HT1080 (cell line): ENCODE measurements around the gene SF3B2. TPM values are rescaled to one million over a fixed set of nuclear protein-coding genes. Genes with fewer than 3 reads are reported as not detected.
A peak's percentile ranks its signal among the peaks of the same experiment; 100 is the strongest.

ENCODE experiments used
- DNase-seq: peaks from one replicate; pipeline ENCODE4 v3.0.0-alpha.2; 2015; ENCODE audit warnings: low read depth
- total RNA-seq: library from RNA; depleted of rRNA; stranded (reverse); fragments of >200 nt; shearing (Covaris generic); gene quantifications from 2 replicates; pipeline ENCODE4 v1.2.3, GENCODE V29; 2014

Gene SF3B2
- total RNA-seq, 1 experiment from 2014 or later = 239 TPM

- DNase-seq = no peak
Observed at GRCh38 chr11:66047541-66048365, 4.4 kb upstream of the SF3B2 start.

GRCh38 chr11:66048547-66049323 lies 3.4 kb upstream of the SF3B2 start, which contains the start of gene GAL3ST3:
GAL3ST3 (minus strand) TSS chr11:66049161; CDS start chr11:66045415, 3,746 bp downstream.
- no peak for DNase-seq

- no peak for DNase-seq
Observed at GRCh38 chr11:66050581-66051231, 1.5 kb upstream of the SF3B2 start.

- no peak for DNase-seq
Observed at GRCh38 chr11:66051371-66051765, 796 bp upstream of the SF3B2 start.

GRCh38 chr11:66052664-66052982 lies 459 bp downstream of the SF3B2 start:
- no peak for DNase-seq

GRCh38 chr11:66055021-66055420 lies 2.9 kb downstream of the SF3B2 start:
- DNase-seq = no peak

GRCh38 chr11:66056501-66056900 lies 4.3 kb downstream of the SF3B2 start:
- DNase-seq = no peak

GRCh38 chr11:66059966-66060680 lies 8.0 kb downstream of the SF3B2 start:
- DNase-seq = no peak

- no peak for DNase-seq
Observed at GRCh38 chr11:66061268-66061667, 9.1 kb downstream of the SF3B2 start.

- DNase-seq = no peak
Observed at GRCh38 chr11:66062408-66062807, 10.2 kb downstream of the SF3B2 start.

GRCh38 chr11:66063900-66064299 lies 11.7 kb downstream of the SF3B2 start:
- DNase-seq = no peak

GRCh38 chr11:66064571-66064970 lies 12.4 kb downstream of the SF3B2 start:
- no peak for DNase-seq

- no peak for DNase-seq
Observed at GRCh38 chr11:66066751-66067150, 14.6 kb downstream of the SF3B2 start.

- no peak for DNase-seq
Observed at GRCh38 chr11:66067640-66068039, 15.5 kb downstream of the SF3B2 start.

- DNase-seq = peak; percentile 64
Observed at GRCh38 chr11:66068154-66068821, 16.1 kb downstream of the SF3B2 start.

- peak; percentile 44 for DNase-seq
Observed at GRCh38 chr11:66068923-66069714, 17.0 kb downstream of the SF3B2 start.

GRCh38 chr11:66069715-66070603 lies 17.8 kb downstream of the SF3B2 start, which contains the start of gene PACS1:
PACS1 (plus strand) TSS chr11:66070272; CDS start chr11:66070487, 215 bp downstream.
- DNase-seq = peak; percentile 56

- DNase-seq = no peak
Observed at GRCh38 chr11:66070604-66071380, 18.6 kb downstream of the SF3B2 start.
